ENCODE measurements around the gene NEURL1.
A peak's percentile ranks its signal among the peaks of the same experiment; 100 is the strongest.

The NEURL1 gene

DNA sequence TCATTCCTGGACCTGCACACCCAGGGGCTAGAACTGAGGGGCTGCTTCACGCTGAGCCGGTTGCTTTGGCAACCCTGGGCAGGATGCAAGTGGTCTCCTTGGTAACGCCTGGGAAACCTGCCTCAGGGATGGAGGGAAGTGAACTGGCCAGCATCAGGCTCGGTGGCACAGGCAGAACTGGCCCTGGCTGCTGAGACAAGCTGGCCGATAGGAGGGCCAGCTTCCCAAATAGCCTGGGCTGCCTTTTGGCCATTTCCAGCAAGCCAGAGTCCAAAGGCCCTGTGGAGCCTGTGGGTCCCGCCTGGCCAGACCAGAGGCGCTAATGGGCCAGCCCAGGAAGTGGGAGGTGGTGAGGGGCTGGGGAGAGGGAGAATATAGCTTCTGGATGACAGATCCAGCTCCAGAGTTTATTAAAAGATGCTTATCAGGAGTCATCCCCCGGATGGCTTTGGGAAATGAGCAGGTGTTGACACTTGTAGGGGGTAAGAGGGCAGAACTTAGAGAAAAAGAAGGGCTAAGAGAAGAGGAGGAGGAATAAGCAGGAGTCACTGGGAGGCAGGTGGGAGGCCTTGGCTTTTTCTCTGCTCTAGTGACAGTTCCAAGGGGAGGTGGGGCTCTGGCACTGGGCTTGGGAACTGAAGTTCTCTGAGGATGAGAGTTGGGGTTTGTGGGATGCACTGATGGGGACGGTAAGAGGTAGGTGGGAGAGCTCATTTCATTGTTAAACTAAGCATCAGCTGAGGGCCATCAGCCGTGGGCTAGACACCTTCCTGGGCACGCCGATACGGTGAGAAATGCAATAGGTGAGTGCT is 9.6 kb downstream of the NEURL1 start:
- TF ChIP-seq, protein P1, sequence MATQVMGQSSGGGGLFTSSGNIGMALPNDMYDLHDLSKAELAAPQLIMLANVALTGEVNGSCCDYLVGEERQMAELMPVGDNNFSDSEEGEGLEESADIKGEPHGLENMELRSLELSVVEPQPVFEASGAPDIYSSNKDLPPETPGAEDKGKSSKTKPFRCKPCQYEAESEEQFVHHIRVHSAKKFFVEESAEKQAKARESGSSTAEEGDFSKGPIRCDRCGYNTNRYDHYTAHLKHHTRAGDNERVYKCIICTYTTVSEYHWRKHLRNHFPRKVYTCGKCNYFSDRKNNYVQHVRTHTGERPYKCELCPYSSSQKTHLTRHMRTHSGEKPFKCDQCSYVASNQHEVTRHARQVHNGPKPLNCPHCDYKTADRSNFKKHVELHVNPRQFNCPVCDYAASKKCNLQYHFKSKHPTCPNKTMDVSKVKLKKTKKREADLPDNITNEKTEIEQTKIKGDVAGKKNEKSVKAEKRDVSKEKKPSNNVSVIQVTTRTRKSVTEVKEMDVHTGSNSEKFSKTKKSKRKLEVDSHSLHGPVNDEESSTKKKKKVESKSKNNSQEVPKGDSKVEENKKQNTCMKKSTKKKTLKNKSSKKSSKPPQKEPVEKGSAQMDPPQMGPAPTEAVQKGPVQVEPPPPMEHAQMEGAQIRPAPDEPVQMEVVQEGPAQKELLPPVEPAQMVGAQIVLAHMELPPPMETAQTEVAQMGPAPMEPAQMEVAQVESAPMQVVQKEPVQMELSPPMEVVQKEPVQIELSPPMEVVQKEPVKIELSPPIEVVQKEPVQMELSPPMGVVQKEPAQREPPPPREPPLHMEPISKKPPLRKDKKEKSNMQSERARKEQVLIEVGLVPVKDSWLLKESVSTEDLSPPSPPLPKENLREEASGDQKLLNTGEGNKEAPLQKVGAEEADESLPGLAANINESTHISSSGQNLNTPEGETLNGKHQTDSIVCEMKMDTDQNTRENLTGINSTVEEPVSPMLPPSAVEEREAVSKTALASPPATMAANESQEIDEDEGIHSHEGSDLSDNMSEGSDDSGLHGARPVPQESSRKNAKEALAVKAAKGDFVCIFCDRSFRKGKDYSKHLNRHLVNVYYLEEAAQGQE (IDR thresholded peaks at IDR 0.05; ENCODE audit: insufficient read depth in 1 of 2, low read depth in 2 of 2, low read length in 2 of 2) = no peak
- no peak for TF ChIP-seq FOXP2 (optimal IDR thresholded peaks at IDR 0.05; ENCODE audit: borderline replicate concordance, extremely low read depth, extremely low read length, insufficient read depth)
- TF ChIP-seq POLR2AphosphoS5 (IDR thresholded peaks at IDR 0.05; ENCODE audit: low read depth, low read length) = no peak
- TF ChIP-seq TAF1 (IDR thresholded peaks at IDR 0.05; ENCODE audit: borderline replicate concordance, insufficient read depth, low read length) = no peak
- no peak for TF ChIP-seq SIN3A (IDR thresholded peaks at IDR 0.05; ENCODE audit: borderline replicate concordance, insufficient read depth, low read length)

DNA sequence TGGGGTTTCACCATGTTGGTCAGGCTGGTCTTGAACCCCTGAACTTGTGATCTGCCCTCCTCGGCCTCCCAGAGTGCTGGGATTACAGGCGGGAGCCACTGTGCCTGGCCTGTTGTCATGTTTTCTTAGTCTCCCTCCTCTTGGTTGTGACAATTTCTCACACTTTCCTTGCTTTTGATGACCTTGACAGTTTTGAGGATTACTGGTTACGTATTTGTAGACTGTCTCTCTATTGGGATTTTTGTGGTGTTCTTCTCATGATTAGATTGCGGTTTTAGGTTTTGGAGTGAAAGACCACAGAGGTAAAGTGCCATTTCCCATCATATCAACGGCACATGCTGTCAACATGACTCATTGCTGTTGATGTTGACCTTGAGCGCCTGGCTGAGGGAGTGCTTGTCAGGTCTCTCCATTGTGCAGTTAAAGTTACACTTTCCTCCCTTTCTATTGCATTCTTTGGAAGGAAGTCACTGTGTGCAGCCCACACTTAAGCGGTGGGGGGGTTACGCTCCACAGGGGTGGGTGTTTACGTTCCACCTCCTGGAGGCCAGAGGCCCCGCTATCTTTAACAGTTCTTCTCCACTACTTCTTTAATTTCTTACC is 10.8 kb downstream of the NEURL1 start:
- TF ChIP-seq TAF1 (IDR thresholded peaks at IDR 0.05; ENCODE audit: borderline replicate concordance, insufficient read depth, low read length) (no peak), FOXP2 (optimal IDR thresholded peaks at IDR 0.05; ENCODE audit: borderline replicate concordance, extremely low read depth, extremely low read length, insufficient read depth) (peak; percentile 62)

DNA sequence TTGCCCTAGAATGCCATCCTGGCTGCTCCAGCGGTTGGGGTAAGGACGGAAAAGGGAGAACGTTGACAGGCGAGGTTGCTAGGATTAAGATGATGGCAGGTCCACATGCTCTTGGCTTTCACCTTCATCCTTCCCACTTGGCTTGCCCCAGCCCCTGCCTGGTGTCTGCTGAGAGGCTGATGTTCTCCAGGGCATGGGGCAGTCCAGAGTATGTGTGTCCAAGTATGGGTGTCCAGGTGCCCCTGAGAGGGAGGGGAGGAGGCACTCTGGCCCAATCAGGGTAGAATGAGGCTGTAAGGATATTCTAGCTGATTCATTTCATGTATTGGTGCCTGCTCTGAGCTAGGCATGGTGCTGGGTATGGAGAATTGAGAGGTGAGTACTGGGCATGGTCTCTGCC is 12.6 kb downstream of the NEURL1 start:
- no peak for TF ChIP-seq TAF1 (IDR thresholded peaks at IDR 0.05; ENCODE audit: borderline replicate concordance, insufficient read depth, low read length)
- no peak for TF ChIP-seq SIN3A (IDR thresholded peaks at IDR 0.05; ENCODE audit: borderline replicate concordance, insufficient read depth, low read length)
- TF ChIP-seq, protein P1 (IDR thresholded peaks at IDR 0.05; ENCODE audit: insufficient read depth in 1 of 2, low read depth in 2 of 2, low read length in 2 of 2) = no peak
- no peak for TF ChIP-seq FOXP2 (optimal IDR thresholded peaks at IDR 0.05; ENCODE audit: borderline replicate concordance, extremely low read depth, extremely low read length, insufficient read depth)
- TF ChIP-seq POLR2AphosphoS5 (IDR thresholded peaks at IDR 0.05; ENCODE audit: low read depth, low read length) = no peak

DNA sequence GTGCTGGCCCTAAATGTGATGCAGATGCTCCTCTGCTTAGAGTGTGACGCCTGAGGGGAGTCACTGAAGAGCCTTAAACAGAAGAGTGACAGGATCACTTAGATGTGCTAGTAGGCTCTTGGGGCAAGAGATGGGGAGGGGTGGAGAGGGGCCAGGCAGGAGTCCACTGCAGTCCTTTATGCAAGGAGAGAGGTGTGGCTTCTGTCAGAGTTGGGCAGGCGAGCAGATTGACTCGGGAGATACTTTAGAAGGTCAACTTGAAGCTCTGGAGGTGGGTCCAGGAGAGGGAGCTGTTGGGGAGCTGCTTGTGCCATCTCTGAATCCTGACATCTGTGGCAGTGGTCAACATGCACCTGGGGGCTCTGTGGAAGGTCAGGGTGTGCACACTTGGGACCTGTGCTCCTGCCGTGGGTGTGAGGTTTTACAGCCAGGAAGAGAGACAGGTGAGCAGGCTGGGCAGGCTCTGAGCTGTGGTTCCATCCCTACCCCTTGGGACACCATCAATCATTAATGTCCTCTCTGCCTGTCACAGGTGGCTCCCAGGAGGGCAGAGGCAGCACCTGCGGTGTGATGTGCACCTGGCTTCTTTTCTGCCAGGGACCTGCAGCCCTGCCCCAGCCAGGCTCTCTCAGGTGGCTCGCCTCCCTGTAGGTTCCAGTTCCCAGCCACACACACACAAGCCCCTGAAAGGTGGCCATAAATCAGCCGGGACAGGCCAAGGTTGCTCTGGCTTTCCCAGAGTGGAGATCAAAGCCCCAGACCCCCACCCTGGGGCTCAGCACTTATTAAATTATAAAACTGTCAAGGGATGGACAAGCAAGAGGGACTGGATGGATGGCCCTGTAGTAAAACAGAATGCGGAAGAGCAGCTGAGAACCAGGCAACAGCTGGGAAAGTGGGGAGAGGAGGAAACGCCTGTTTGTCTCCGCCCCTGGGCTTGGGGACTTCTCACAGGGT is 14.0 kb downstream of the NEURL1 start:
- TF ChIP-seq FOXP2 (optimal IDR thresholded peaks at IDR 0.05; ENCODE audit: borderline replicate concordance, extremely low read depth, extremely low read length, insufficient read depth) (no peak), TAF1 (IDR thresholded peaks at IDR 0.05; ENCODE audit: borderline replicate concordance, insufficient read depth, low read length) (no peak)

DNA sequence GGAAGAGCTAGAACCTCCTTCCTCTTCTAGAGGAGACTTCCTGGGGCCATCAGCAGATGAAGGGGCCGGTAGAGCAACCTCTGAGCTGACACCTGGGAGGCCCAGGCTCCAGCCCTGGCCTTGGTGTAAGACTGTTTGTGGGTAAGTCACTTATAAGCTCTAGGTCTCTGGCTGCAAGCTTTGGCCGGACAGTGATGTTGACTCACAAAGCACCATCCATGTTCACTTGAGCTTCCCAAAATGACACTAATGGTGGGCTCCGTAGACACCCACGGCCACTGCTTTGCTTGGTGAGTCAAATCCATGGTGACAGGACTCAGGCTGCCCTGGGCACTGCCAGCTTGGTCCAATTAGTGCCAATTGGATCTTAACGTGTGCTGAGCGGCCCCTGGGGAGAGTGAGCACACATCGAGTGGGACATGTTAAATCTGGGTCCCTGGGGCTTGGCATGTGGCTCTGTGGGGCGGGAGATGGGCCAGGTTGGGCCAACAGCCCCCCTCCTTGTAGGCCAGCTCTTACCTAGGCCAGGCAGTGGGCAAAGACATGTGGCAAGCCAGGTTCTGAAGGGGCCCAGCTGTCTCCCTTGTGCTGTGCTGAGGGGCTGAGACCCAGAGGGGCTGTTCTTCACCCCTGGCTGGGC is 16.7 kb downstream of the NEURL1 start:
- TF ChIP-seq FOXP2 (optimal IDR thresholded peaks at IDR 0.05; ENCODE audit: borderline replicate concordance, extremely low read depth, extremely low read length, insufficient read depth) (no peak), POLR2AphosphoS5 (IDR thresholded peaks at IDR 0.05; ENCODE audit: low read depth, low read length) (no peak), TAF1 (IDR thresholded peaks at IDR 0.05; ENCODE audit: borderline replicate concordance, insufficient read depth, low read length) (no peak), SIN3A (IDR thresholded peaks at IDR 0.05; ENCODE audit: borderline replicate concordance, insufficient read depth, low read length) (no peak)
- TF ChIP-seq, protein P1 (IDR thresholded peaks at IDR 0.05; ENCODE audit: insufficient read depth in 1 of 2, low read depth in 2 of 2, low read length in 2 of 2) = no peak
